NCI-H748 treated with DMSO at 0.1 percent for 48 hours (cell line): Measurements from ENCODE around the gene HRH2.
"Not testable (repeated sequence)": the region's sequence is repeated elsewhere in the genome, so short reads cannot be mapped to it uniquely, and the experiment has no call there.

Experiments
- DNase-seq: peaks from one replicate; lab custom pipeline; 2025; lab: John Stamatoyannopoulos, UW

HRH2 gene

DNA sequence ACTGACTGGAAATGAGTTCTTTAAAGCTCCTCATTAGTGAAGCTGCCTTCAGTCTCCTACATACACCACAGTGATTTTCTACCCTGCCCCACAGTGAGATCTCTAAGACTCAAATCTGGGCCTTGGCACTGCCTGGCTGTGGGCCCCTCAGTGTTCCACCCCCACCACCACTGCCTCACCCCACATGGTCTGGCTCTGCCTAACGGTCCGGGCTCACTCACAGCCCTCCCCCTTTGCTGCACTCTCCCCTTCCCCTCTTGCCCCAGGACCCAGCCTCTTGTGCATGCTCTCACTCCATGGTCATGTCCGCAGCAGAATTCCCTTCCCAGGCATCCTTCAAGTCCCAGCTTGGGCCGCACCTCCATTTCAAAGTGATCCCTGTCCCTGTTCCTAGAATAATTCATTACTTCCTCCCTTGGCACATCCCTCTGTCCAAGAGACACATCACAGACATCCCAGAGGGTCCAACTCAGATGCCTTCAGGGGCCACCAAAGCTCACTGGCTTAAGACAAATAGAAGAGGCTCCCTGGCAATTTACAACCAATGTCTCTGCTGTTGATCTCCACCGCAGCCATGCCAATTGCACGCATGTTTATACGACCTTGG lies 56.7 kb downstream of the HRH2 start:
- no peak for DNase-seq

DNA sequence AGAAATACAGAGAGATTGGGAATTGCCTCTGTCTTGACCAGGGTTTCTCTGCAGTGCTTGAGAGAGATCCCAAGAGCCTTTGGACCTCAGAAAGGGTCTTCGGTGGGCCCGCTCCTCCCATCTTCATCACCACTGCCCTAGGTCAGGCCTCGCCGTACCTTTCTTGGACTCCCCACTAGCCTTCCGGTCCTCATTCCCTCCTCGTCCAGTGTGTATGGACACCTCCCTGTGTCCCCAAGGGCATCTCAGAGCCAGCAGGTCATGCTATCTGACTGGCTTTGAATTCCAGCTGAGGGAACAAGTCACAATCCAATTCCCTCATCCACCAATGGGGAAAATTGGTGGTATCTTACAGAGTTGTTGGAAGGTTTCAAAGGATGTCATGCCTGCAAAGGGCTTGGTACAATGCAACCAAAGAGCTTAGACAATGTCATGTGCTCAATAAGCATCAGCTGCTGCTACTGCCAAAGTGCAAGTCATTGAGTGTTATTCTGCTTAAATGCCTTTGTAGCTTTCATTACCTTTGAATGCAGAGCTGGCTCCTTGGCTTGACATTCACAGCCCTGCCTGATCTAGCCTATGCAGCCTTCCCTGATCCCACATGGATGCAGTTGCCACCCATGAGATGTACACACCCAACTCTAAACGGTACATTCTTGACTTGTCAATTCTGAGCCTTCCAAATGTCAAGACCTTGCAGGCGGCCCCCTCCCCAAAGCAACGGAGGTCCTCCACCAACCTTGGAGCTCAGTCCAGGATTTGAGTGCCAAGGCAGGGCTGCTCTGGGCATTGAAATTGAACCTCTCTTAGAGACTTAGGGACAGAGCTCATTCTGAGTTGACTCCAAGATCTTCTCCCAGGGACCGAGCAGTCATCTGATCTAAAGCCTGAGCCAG lies 58.0 kb downstream of the HRH2 start:
- DNase-seq = no peak

DNA sequence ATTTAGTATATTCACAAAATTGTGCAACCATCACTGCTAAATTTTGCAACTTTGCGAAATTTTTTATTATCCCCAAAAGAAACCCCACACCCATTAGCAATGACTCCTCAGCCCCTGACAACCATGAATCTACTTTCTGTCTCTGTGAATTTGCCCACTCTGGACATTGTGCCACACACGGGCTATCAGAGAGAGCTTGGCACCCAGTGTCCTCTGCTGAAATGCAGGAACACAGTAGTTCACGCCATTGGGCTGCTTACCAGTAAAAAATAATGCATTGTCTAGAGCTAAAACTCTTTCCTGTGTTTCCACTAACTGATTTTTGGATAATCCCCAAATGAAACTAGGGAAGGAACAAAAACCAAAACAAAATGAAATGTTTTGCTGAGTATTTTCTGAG lies 60.0 kb downstream of the HRH2 start:
- no peak for DNase-seq

DNA sequence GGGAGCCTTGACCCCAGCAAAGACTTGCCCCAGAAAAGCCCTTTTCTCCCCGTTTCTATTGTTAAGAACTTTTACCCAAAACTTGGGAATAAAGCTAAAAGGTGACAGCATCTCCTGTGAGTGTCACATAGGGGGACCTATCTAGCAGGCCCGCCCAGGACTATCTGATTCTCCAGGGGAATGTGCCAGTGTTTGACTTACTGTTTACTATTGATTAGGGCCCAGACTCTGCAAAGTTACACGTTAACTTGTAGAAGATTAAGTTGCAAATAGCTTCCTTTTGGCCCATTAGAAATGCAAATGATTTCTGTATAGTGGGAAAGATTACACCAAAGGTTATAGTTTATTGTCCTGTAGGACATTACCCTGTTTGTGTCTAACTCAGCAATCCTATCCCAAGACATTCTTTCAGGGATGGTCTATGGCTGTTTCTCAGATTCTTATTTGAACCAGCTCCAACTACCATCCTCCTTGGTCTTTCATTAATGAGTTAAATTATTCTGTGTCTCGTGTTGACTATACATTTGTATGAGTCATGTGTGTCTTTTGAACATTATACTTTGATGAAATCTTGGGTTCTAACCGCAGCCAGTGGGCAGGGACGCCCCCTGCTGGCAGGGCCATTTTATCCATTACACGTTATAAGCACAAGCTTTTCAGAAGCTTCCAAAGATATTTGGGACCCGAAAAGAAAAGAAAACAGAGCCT lies 60.7 kb downstream of the HRH2 start:
- DNase-seq = peak; percentile 50

DNA sequence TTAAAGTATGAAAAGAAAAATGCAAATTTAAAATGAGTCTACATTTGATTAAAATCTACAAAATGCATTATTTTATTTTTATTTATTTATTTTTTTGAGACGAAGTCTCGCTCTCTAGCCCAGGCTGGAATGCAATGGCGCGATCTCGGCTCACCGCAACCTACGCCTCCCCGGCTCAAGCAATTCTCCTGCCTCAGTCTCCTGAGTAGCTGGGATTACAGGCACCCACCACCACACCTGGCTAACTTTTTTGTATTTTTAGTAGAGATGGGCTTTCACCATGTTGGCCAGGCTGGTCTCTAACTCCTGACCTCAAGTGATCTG lies 61.2 kb downstream of the HRH2 start:
- DNase-seq = not testable (repeated sequence)

DNA sequence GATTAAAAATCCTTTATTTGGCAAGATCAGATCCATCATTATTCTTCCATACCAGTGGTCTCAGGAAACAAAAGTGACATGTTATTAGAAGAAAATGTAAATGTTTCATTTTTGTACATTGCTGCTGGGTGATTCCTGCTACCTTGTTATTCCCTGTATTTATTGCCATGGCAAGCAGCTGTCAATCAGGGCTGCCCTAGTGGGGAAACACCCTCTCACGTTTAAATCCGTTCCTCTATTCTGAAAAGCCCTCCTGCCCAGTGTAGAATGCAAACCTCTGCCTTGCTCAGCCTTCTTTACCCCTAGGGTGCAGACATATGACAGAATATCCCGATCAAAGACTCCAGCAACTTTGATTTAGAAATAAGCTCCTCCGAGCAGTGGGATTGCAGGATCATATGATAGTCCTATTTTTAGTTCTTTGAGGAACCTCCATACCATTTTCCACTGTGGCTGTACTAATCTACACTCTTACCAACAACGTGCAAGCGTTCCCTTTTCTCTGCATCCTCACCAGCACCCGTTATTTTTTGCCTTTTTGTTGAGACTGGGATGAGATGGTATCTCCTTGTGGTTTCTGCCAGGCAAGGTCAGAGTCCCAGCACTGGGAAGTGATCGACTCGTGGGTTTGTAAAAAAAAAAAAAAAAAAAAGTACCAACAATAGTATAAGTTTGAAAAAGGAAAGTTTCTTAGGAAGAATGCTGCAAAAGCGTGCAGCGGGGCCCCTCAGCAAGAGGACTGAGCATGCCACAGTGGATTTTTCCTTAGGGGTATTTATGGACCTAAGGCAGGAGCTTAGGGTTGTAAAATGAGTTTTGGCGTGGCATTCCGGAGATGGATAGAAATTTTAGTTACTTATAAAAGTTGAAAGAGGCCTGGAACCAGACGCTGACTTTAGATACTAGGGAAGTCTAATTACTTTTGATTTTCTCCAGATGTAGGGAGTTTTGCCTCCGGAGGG lies 66.7 kb downstream of the HRH2 start:
- no peak for DNase-seq

DNA sequence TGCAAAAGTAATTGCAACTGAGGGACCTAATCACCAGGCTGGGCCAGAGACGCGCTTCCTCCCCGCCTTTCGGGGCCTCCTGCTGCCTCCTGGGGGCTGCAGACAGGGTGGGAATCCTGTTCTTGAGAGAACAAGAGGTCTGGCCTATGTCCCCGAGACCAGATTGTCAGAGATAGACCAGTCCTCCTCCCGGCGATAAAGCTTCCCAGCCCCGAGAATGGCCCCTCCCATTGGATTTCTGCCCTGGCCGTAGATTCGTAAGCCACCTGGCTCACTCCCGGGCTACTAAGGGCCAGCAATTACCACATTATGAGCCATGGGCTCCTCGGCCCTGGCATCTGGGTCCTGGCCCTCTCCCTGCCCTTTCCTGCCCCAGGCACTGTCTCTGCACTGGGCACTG lies 70.4 kb downstream of the HRH2 start:
- no peak for DNase-seq

DNA sequence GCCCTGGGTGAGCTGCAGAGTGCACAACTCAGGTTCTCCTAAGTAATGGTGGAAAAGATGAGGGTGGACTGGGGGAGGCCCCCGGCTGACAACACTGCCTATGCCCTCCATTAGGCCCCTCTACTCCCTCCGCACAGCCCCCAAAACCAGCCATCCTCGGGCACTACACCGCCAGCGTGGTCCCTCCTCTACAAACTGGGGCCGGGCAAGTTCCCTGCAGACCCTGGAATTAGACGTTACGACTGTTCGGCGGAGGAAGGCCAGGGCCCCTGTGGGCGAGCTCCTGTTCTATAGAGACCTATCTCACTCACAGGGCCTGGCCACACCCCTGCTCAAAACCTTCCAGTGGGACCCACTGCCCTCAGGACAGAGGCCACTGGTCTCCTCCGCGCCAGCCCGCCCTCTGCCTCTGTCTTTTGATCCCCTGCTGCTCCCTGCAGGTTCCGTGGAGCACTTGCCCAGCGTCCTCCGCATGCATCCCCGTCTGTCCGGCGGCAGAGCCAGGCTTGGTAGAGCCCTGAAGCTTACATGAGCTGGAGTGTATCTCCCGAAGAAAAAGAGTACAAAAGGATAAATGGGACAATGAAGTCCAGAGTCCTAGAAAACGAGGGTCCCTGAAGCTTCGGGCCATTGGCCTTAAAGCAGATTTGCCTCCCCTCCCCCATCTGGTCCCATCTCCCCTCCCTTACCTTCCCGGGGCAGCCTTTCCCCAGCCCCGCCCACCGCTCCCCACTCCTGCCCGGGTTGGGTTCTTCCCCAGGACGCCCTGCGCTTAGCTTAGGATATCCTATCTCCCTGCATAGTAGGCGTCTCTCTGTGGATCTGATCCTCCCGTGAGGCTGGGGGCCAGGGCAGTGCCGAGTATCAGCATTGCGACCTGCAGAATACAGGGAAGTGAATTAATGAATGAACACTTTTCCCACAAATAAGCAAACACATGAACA lies 71.3 kb downstream of the HRH2 start:
- DNase-seq = no peak

DNA sequence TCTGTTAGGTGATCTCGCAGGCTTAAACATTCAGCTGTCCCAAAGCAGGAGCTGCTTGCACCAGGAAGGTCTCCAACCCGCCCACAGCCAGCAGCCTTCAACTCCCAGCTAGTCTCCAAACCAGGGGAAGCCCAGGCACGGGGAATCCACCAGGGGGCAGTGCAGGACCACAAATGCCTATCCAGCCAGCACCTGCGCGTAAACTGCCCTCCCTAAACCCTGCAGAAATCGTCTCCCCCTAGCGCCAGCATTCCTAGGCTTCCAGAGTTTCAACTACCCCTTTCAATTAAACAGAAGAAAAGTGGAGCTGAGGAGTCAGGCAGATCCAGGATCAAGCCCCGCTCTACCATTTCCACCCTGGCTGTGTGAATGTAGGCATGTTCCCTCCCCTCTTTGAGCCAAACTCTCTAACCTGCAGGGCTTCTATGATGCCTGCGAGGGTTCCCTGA lies 72.0 kb downstream of the HRH2 start:
- DNase-seq = peak; percentile 83

DNA sequence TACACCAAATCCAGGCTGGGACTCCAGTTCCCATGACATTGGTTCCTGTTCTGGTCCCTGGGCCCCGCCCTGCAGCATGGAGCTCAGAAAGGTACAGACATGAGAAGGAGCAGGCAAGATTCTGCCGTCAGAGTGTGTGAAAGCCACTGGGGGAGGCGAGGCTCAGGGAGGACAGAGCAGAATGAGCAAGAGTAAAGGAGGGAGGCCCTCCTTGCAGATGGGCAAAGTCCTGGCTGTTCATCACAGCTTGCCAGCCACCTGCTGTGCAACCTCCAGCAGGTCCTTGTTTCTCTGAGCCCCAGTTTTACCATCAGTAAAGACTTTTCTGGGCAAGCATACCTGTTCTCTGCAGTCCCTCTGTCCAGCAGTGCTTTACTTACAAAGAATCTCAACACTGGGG lies 73.3 kb downstream of the HRH2 start:
- DNase-seq = no peak

DNA sequence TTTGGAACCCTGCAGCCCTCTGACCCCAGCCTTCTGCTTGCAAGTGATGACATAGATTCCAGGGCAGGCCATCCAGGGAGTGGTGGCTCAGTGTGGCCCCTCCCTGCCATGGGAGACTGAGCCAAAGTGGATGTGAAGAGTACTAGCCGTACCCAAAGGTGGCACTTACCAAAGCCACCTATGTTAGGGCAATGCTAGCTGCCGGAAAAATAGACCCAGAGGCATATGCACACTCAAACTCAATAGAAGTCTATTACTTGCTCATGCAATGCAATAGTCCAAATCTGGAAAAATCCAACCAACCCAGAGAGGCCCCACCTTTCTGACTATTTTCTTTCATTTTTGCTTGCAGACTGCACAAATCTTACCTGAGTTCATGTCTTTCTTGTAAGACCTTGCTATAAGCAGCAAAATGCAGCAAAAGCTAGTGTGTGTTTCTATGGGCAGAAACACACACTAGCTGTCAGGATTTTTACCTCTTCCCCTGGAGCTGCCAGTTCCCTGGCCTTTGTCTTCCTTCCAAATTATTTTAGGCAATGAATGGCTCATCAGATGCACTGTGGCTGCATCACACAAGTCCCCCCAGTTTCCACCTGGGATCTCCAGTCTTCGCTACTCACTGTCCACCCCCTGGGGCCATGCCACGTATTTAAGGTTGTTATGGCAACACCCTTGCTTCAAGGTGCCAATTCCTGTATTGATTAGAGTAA lies 74.0 kb downstream of the HRH2 start:
- no peak for DNase-seq

DNA sequence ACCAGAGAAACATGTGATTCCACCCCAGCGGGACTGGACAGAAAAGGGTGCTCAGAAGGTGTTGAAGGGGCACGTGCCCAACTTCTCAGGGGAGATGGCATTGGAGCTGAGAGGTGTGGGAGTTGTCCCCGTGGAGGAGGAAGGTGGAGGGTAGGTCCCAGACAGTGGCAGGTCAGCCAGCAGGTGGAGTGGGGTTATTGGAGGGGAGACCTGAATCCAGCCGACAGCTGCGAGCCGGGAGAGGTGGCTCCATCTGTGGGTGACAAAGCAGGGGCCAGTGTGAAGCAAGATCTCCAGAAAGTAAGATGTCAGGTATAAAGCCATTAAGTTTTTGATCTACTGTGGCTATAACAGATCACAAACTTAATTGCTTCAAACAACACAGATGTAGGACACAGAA lies 75.1 kb downstream of the HRH2 start:
- DNase-seq = no peak

DNA sequence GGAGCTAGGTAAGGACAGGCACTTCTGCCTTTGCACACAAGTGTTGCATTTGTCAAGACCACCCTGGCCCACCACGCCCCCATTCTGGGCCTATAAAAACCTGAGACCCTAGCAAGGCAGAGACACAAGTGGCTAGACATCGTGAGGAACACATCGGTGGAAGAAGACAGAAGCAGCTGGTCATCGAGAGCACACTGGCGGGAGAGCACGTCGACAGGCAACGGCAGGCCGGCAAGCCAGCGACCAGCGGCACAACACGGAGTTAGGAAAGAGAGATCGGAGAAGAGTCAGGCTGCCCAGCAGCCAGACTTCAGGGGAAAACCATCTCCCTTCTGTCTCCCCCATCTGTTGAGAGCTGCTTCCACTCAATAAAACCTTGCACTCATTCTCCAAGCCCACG lies 76.1 kb downstream of the HRH2 start:
- DNase-seq = no peak

DNA sequence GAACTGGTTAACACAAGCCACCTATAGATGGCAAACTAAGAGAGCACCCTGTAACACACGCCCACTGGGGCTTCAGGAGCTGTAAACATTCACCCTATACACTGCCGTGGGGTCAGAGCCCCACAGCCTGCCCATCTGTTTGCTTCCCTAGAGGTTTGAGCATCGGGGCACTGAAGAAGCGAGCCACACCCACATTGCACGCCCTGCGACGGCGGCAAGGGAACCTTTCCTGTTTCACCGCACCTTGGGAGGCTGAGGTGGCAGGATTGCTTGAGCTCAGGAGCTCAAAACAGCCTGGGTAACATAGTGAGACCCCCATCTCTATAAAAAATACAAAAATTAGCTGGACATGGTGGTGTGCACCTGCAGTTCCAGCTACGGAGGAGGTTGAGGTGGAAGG lies 76.6 kb downstream of the HRH2 start:
- no peak for DNase-seq

DNA sequence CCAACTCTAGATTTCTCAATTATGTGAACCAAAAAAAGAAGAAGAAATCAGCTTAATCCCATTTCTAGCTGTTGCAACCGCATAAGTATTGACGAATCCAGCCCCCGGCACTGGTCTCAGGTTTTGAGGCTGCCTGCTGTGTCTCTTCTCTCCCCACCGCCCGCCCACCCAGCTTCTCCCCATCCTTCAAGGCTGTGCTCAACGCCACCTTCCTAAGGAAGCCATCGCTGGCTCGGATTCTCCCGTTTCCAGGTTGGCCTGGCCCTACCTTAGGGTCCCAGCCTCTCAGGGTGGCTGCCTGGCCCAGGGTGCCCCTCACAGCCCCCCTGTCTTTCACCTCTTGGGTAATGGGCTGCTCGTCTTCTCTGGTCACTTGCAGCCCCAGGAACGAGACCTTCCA lies 77.8 kb downstream of the HRH2 start:
- no peak for DNase-seq

DNA sequence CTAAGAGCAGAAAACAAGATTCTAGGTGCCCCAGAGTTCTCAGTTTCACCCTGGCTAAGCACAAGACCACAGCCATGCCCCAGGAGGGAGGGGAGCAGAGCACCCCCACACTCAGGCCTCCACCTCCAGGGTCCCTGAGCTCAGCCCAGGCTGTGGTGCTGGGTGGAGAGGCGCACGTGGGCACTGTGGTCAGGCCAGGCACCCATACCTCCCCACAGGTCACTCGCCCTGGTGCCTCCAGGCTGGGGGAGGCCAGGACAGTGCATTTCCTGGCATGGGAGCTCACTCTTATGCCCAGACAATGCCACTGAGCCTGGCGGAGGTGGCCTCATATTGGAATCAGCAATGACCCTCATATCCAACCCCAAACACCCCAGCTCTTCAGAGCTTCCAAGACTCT lies 78.8 kb downstream of the HRH2 start:
- DNase-seq = no peak

DNA sequence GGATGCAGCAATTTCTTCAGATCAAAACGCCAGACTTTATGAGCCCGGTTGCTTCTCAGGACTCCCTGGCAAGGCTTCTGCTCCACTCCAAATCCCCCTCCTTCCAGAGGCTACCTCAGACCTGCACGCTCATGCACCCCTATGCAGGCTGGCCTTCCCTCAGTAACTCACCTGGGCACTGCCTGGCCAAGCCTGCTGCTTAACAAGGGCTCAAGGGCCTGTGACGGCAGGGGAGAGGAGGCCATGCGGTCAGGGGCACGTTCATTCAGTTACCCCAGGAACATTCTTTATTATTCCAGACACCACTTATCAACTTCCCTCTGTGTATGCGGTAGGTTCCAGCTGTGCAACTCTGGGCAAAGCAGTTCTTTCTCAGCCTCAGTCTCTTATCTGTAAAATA lies 79.6 kb downstream of the HRH2 start:
- DNase-seq = no peak

DNA sequence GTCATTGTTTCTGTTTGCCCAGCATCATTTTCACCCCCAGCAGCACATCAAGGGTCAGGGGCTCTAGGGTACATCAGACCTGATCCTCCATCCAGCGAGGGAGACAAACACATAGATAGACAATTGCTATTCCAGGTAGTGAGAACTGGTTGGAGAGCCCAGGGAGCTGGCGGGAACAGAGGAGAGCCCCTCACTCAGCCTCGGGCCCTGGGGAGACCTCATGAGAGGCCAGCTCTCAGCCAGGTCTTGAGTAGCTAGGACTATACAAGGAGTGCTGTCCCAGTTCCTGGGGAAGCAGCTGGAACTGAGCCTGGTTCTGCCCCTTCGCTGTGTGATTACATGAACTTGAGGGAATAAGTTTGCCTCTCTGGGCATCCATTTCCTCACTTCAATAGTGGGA lies 80.3 kb downstream of the HRH2 start:
- DNase-seq = no peak

DNA sequence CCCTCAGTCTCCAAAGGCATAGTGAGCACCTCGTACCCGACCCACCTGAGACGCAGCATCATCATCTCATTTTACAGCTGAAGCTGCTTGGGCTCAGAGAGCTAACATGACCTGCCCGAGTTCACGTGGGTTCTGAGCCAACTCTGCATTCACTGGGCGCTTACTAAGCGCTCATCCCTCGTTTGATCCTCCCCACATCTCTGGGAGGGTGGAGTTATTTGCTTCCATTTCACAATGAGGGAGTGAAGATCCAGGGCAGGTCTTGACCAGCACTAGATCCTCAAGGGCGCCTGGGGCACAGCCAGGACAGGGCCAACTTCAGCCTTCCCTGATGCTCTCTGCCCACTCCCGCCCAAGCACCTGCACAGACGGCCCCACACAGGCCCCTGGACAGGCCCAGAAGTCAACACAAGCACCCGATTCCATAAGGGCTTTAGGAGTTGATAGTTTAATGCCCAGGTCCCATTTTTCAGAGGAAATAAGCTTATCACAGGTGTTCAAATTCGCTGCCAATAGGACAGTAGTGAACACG lies 80.8 kb downstream of the HRH2 start:
- DNase-seq = no peak

DNA sequence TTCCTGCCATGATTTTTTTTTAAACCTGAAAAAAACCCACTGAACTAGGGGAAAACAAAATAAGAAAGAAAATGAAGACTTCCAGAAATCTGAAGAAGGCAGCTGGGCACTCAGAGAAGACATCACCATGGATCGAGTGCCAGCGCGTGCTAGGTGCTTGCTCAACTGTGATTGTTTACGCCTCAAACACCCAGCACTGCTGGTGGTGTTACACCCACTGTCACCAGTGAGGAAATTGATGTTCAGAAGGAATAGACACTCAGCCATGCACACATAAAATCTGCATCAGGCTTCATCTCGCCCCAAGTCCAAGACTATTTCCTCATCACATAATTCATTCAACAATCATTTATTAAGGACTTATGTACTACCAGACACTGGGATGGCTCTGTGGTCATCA lies 82.1 kb downstream of the HRH2 start:
- DNase-seq = no peak
